Measurements from ENCODE around the gene TAF1. TPM values are rescaled to one million over a fixed set of nuclear protein-coding genes. Genes with fewer than 3 reads are reported as not detected.
A peak's percentile ranks its signal among the peaks of the same experiment; 100 is the strongest.
"Not testable (repeated sequence)": the region's sequence is repeated elsewhere in the genome, so short reads cannot be mapped to it uniquely, and the experiment has no call there.

The TAF1 gene
- polyA plus RNA-seq (2012; ENCODE audit: insufficient read depth, insufficient read length): 27.9 TPM

- peak within 1 kb of the TSS; percentile 87 for H3K4me3 ChIP-seq (ENCODE audit: low read length)
- peak; percentile 97 for DNase-seq (ENCODE audit: low read depth, low spot score)
These were observed at the start of gene TAF1 for GRCh38 chrX:71365875-71366673. TSS of gene TAF1 (plus strand) at chrX:71366357. CDS start at chrX:71366375, 18 bp downstream.

GRCh38 chrX:71316959-71317358 lies 49.2 kb upstream of the TAF1 start:
- H3K4me3 ChIP-seq (ENCODE audit: low read length); DNase-seq (ENCODE audit: low read depth, low spot score): not testable (repeated sequence)

- no peak for DNase-seq (ENCODE audit: low read depth, low spot score)
- no peak overlapping the region for H3K4me3 ChIP-seq (ENCODE audit: low read length)
These were observed 46.0 kb upstream of the TAF1 start for GRCh38 chrX:71320126-71320525.

GRCh38 chrX:71321731-71322130 lies 44.4 kb upstream of the TAF1 start:
- no peak overlapping the region for H3K4me3 ChIP-seq (ENCODE audit: low read length)
- DNase-seq (ENCODE audit: low read depth, low spot score): no peak

- not testable (repeated sequence) for DNase-seq (ENCODE audit: low read depth, low spot score)
These were observed 41.7 kb upstream of the TAF1 start for GRCh38 chrX:71324452-71324851.

GRCh38 chrX:71326394-71326793 lies 39.8 kb upstream of the TAF1 start:
- DNase-seq (ENCODE audit: low read depth, low spot score): no peak
- H3K4me3 ChIP-seq (ENCODE audit: low read length): no peak overlapping the region

More at GRCh38 chrX:71324452-71324851, 41.7 kb upstream of the TAF1 start:
- H3K4me3 ChIP-seq (ENCODE audit: low read length): not testable (repeated sequence)

- DNase-seq (ENCODE audit: low read depth, low spot score): not testable (repeated sequence)
These were observed 16.9 kb upstream of the TAF1 start for GRCh38 chrX:71349151-71349665.

GRCh38 chrX:71349867-71350266 lies 16.3 kb upstream of the TAF1 start:
- not testable (repeated sequence) for H3K4me3 ChIP-seq (ENCODE audit: low read length)

More at GRCh38 chrX:71349151-71349665, 16.9 kb upstream of the TAF1 start:
- not testable (repeated sequence) for H3K4me3 ChIP-seq (ENCODE audit: low read length)

GRCh38 chrX:71352439-71352838 lies 13.7 kb upstream of the TAF1 start:
- H3K4me3 ChIP-seq (ENCODE audit: low read length); DNase-seq (ENCODE audit: low read depth, low spot score): not testable (repeated sequence)

More at GRCh38 chrX:71349867-71350266, 16.3 kb upstream of the TAF1 start:
- not testable (repeated sequence) for DNase-seq (ENCODE audit: low read depth, low spot score)

GRCh38 chrX:71364221-71364620 lies 1.9 kb upstream of the TAF1 start:
- H3K4me3 ChIP-seq (ENCODE audit: low read length): no peak overlapping the region
- DNase-seq (ENCODE audit: low read depth, low spot score): no peak

GRCh38 chrX:71365356-71365874 lies 742 bp upstream of the TAF1 start:
- DNase-seq (ENCODE audit: low read depth, low spot score): no peak
- H3K4me3 ChIP-seq (ENCODE audit: low read length): peak overlapping the region; percentile 76

GRCh38 chrX:71366674-71367256 lies 608 bp downstream of the TAF1 start:
- no peak for DNase-seq (ENCODE audit: low read depth, low spot score)

GRCh38 chrX:71367396-71367795 lies 1.2 kb downstream of the TAF1 start:
- DNase-seq (ENCODE audit: low read depth, low spot score): no peak

More at GRCh38 chrX:71366674-71367256, 608 bp downstream of the TAF1 start:
- peak overlapping the region; percentile 87 for H3K4me3 ChIP-seq (ENCODE audit: low read length)

GRCh38 chrX:71372388-71372787 lies 6.2 kb downstream of the TAF1 start:
- H3K4me3 ChIP-seq (ENCODE audit: low read length): no peak overlapping the region
- DNase-seq (ENCODE audit: low read depth, low spot score): no peak

More at GRCh38 chrX:71367396-71367795, 1.2 kb downstream of the TAF1 start:
- peak overlapping the region; percentile 87 for H3K4me3 ChIP-seq (ENCODE audit: low read length)

GRCh38 chrX:71378732-71379131 lies 12.6 kb downstream of the TAF1 start:
- H3K4me3 ChIP-seq (ENCODE audit: low read length): no peak overlapping the region

GRCh38 chrX:71391725-71392124 lies 25.6 kb downstream of the TAF1 start:
- not testable (repeated sequence) for H3K4me3 ChIP-seq (ENCODE audit: low read length); DNase-seq (ENCODE audit: low read depth, low spot score)

More at GRCh38 chrX:71378732-71379131, 12.6 kb downstream of the TAF1 start:
- DNase-seq (ENCODE audit: low read depth, low spot score): no peak

GRCh38 chrX:71393919-71394318 lies 27.8 kb downstream of the TAF1 start:
- no peak for DNase-seq (ENCODE audit: low read depth, low spot score)
- no peak overlapping the region for H3K4me3 ChIP-seq (ENCODE audit: low read length)

GRCh38 chrX:71396576-71396975 lies 30.4 kb downstream of the TAF1 start:
- DNase-seq (ENCODE audit: low read depth, low spot score): no peak
- no peak overlapping the region for H3K4me3 ChIP-seq (ENCODE audit: low read length)

- H3K4me3 ChIP-seq (ENCODE audit: low read length): no peak overlapping the region
- DNase-seq (ENCODE audit: low read depth, low spot score): no peak
These were observed 34.6 kb downstream of the TAF1 start for GRCh38 chrX:71400710-71401109.

GRCh38 chrX:71416260-71416659 lies 50.1 kb downstream of the TAF1 start:
- not testable (repeated sequence) for H3K4me3 ChIP-seq (ENCODE audit: low read length); DNase-seq (ENCODE audit: low read depth, low spot score)

Measured in Jurkat, Clone E6-1 (cell line).